BLaER1 treated with 17β-estradiol and CSF1 and Interleukin-3, amounts not matched to agents 10 nM and 100 nM (cell line): ENCODE results near the gene TBC1D12.
A peak's percentile ranks its signal among the peaks of the same experiment; 100 is the strongest.

Experiments
- H3K27ac ChIP-seq, 11 experiments: shearing (Covaris generic); formaldehyde crosslinking; 2 replicates each; pipeline ENCODE4 v1.8.1; 2022
- H3K27me3 ChIP-seq, 11 experiments: shearing (Covaris generic); formaldehyde crosslinking; 2 replicates each; pipeline ENCODE4 v1.8.1; 2022
- H3K36me3 ChIP-seq, 11 experiments: shearing (Covaris generic); formaldehyde crosslinking; 2 replicates each; pipeline ENCODE4 v1.8.1; 2022
- H3K4me1 ChIP-seq, 10 experiments: shearing (Covaris generic); formaldehyde crosslinking; 2 replicates each; pipeline ENCODE4 v1.8.1; 2022
- H3K4me2 ChIP-seq, 11 experiments: shearing (Covaris generic); formaldehyde crosslinking; 2 replicates each; pipeline ENCODE4 v1.8.1; 2022
- H3K4me3 ChIP-seq, 10 experiments: shearing (Covaris generic); formaldehyde crosslinking; 2 replicates each; pipeline ENCODE4 v1.8.1; 2022
- H3K9ac ChIP-seq, 11 experiments: shearing (Covaris generic); formaldehyde crosslinking; 2 replicates each; pipeline ENCODE4 v1.8.1; 2022
- H3K9me3 ChIP-seq, 11 experiments: shearing (Covaris generic); formaldehyde crosslinking; replicated peaks in 1 of 11; 2 replicates each; pipeline ENCODE4 v1.8.1; 2022
- H4K20me1 ChIP-seq, 11 experiments: shearing (Covaris generic); formaldehyde crosslinking; 2 replicates each; pipeline ENCODE4 v1.8.1; 2022
- Cebpa-rat ChIP-seq, 11 experiments: shearing (Covaris generic); IDR thresholded peaks; 2 replicates each; pipeline ENCODE4 v1.8.1; 2022

Gene TBC1D12

GRCh38 chr10:94397549-94398370 is 4.6 kb upstream of the TBC1D12 start:
- H3K27ac ChIP-seq: no peak overlapping the region

GRCh38 chr10:94398762-94399161 is 3.6 kb upstream of the TBC1D12 start:
- no peak overlapping the region for H3K4me2 ChIP-seq
- no peaks in the 10 kb centered on the region; a peak in 1 of 20 replicates for H3K4me1 ChIP-seq
- TF ChIP-seq Cebpa-rat (IDR thresholded peaks at IDR 0.05): no peak
- H3K9me3 ChIP-seq: peaks cover 16 to 26% (median 20%) of the 10 kb centered on the region in 11 experiments
- no peak overlapping the region for H3K9ac ChIP-seq
- H3K4me3 ChIP-seq: no peak overlapping the region
- H4K20me1 ChIP-seq: no peaks in the 10 kb centered on the region
- peaks cover 14 to 31% (median 24%) of the 10 kb centered on the region in 11 experiments for H3K27me3 ChIP-seq
- no peak overlapping the region for H3K27ac ChIP-seq
- H3K36me3 ChIP-seq: no peaks in the 10 kb centered on the region

More at GRCh38 chr10:94397549-94398370, 4.6 kb upstream of the TBC1D12 start:
- Histone ChIP-seq H3K4me1 (no peaks in the 10 kb centered on the region; a peak in 1 of 20 replicates), H3K4me3 (no peak overlapping the region), H3K36me3 (no peaks in the 10 kb centered on the region), H3K27me3 (peaks cover 4 to 21% (median 14%) of the 10 kb centered on the region in 11 experiments), H4K20me1 (no peaks in the 10 kb centered on the region), H3K9ac (no peak overlapping the region), H3K9me3 (peaks cover 9 to 17% (median 11%) of the 10 kb centered on the region in 11 experiments), H3K4me2 (no peak overlapping the region)
- no peak for TF ChIP-seq Cebpa-rat (IDR thresholded peaks at IDR 0.05)

GRCh38 chr10:94402843-94403379 is 570 bp downstream of the TBC1D12 start:
- H3K4me2 ChIP-seq: peak overlapping the region; percentile 52 to 88 (median 74)

GRCh38 chr10:94403380-94404213 is 1.3 kb downstream of the TBC1D12 start:
- H3K4me1 ChIP-seq: peaks cover 7 to 26% (median 9%) of the 10 kb centered on the region in 10 experiments; a peak in 18 of 20 replicates
- no peaks in the 10 kb centered on the region for H3K36me3 ChIP-seq
- no peak for TF ChIP-seq Cebpa-rat (IDR thresholded peaks at IDR 0.05)
- peaks cover 16 to 26% (median 22%) of the 10 kb centered on the region in 11 experiments for H3K9me3 ChIP-seq
- H3K27me3 ChIP-seq: peaks cover 28 to 49% (median 42%) of the 10 kb centered on the region in 11 experiments
- H3K27ac ChIP-seq: peak overlapping the region; percentile 55 to 89 (median 71)
- H4K20me1 ChIP-seq: peaks cover 0 to 3% (median 0%) of the 10 kb centered on the region in 11 experiments; a peak in 3 of 22 replicates
- H3K4me2 ChIP-seq: peak overlapping the region; percentile 52 to 88 (median 74)
- peak overlapping the region; percentile 72 to 86 (median 77) for H3K4me3 ChIP-seq
- H3K9ac ChIP-seq: peak overlapping the region; percentile 71 to 93 (median 82)

More at GRCh38 chr10:94402843-94403379, 570 bp downstream of the TBC1D12 start:
- peak overlapping the region; percentile 71 to 93 (median 82) for H3K9ac ChIP-seq
- peaks cover 7 to 26% (median 9%) of the 10 kb centered on the region in 10 experiments; a peak in 18 of 20 replicates for H3K4me1 ChIP-seq
- peak overlapping the region; percentile 55 to 89 (median 71) for H3K27ac ChIP-seq
- H3K4me3 ChIP-seq: peak overlapping the region; percentile 72 to 86 (median 77)
- peaks cover 0 to 3% (median 0%) of the 10 kb centered on the region in 11 experiments; a peak in 3 of 22 replicates for H4K20me1 ChIP-seq
- TF ChIP-seq Cebpa-rat (IDR thresholded peaks at IDR 0.05): no peak
- H3K27me3 ChIP-seq: peaks cover 28 to 49% (median 42%) of the 10 kb centered on the region in 11 experiments
- peaks cover 16 to 26% (median 22%) of the 10 kb centered on the region in 11 experiments for H3K9me3 ChIP-seq
- H3K36me3 ChIP-seq: no peaks in the 10 kb centered on the region

- Histone ChIP-seq H3K4me3 (no peak overlapping the region), H3K27me3 (peaks cover 28 to 49% (median 42%) of the 10 kb centered on the region in 11 experiments), H3K36me3 (no peaks in the 10 kb centered on the region), H3K9ac (no peak overlapping the region), H4K20me1 (peaks cover 0 to 7% (median 0%) of the 10 kb centered on the region in 11 experiments; a peak in 6 of 22 replicates), H3K4me1 (peaks cover 7 to 26% (median 9%) of the 10 kb centered on the region in 10 experiments; a peak in 18 of 20 replicates), H3K4me2 (peak overlapping the region in 2 of 11 experiments; percentile 83 to 88; a peak in 3 of 22 replicates), H3K27ac (no peak overlapping the region), H3K9me3 (peaks cover 16 to 26% (median 22%) of the 10 kb centered on the region in 11 experiments)
- no peak for TF ChIP-seq Cebpa-rat (IDR thresholded peaks at IDR 0.05)
Measured at GRCh38 chr10:94405406-94405805, 3.1 kb downstream of the TBC1D12 start.

GRCh38 chr10:94407668-94408067 is 5.3 kb downstream of the TBC1D12 start:
- TF ChIP-seq Cebpa-rat (IDR thresholded peaks at IDR 0.05): no peak
- Histone ChIP-seq H3K9ac (no peak overlapping the region), H3K27me3 (peaks cover 24 to 29% (median 25%) of the 10 kb centered on the region in 11 experiments), H3K4me3 (no peak overlapping the region), H3K36me3 (no peaks in the 10 kb centered on the region), H3K4me1 (peaks cover 7 to 33% (median 9%) of the 10 kb centered on the region in 10 experiments; a peak in 17 of 20 replicates), H3K4me2 (peak overlapping the region in 1 of 11 experiments; percentile 46; a peak in 1 of 22 replicates), H4K20me1 (peaks cover 0 to 16% (median 0%) of the 10 kb centered on the region in 11 experiments; a peak in 8 of 22 replicates), H3K27ac (no peak overlapping the region), H3K9me3 (peaks cover 7 to 14% (median 10%) of the 10 kb centered on the region in 11 experiments)

- H3K36me3 ChIP-seq: no peaks in the 10 kb centered on the region
- no peak overlapping the region for H3K9ac ChIP-seq
- no peaks in the 10 kb centered on the region for H3K9me3 ChIP-seq
- TF ChIP-seq Cebpa-rat (IDR thresholded peaks at IDR 0.05): no peak
- H4K20me1 ChIP-seq: peaks cover 0 to 16% (median 0%) of the 10 kb centered on the region in 11 experiments; a peak in 8 of 22 replicates
- no peak overlapping the region for H3K4me3 ChIP-seq
- H3K27me3 ChIP-seq: peaks cover 9 to 15% (median 10%) of the 10 kb centered on the region in 11 experiments
- peaks cover 6 to 45% (median 7%) of the 10 kb centered on the region in 10 experiments; a peak in 17 of 20 replicates for H3K4me1 ChIP-seq
- no peak overlapping the region for H3K4me2 ChIP-seq
- H3K27ac ChIP-seq: no peak overlapping the region
Measured at GRCh38 chr10:94409021-94409657, 6.8 kb downstream of the TBC1D12 start.

- H3K4me1 ChIP-seq: peaks cover 0 to 34% (median 0%) of the 10 kb centered on the region in 10 experiments; a peak in 3 of 20 replicates
- H3K36me3 ChIP-seq: no peaks in the 10 kb centered on the region
- H3K9ac ChIP-seq: no peak overlapping the region
- no peaks in the 10 kb centered on the region; a peak in 1 of 22 replicates for H3K27me3 ChIP-seq
- no peaks in the 10 kb centered on the region for H3K9me3 ChIP-seq
- H3K4me3 ChIP-seq: no peak overlapping the region
- H3K4me2 ChIP-seq: no peak overlapping the region
- peaks cover 0 to 24% (median 0%) of the 10 kb centered on the region in 11 experiments; a peak in 8 of 22 replicates for H4K20me1 ChIP-seq
- no peak for TF ChIP-seq Cebpa-rat (IDR thresholded peaks at IDR 0.05)
- H3K27ac ChIP-seq: no peak overlapping the region
Measured at GRCh38 chr10:94411304-94411703, 9.0 kb downstream of the TBC1D12 start.
